CD4-positive, alpha-beta T cell treated with Interleukin-12 subunit alpha and Interleukin-12 subunit beta, for 1 hour (primary cell): ENCODE results near the gene TRIM32.
"Not testable (repeated sequence)": the region's sequence is repeated elsewhere in the genome, so short reads cannot be mapped to it uniquely, and the experiment has no call there.

Source experiments
- DNase-seq: peaks from one replicate; pipeline ENCODE4 v3.0.0-alpha.2; 2020

Gene TRIM32

GRCh38 chr9:116683535-116683934, 3.6 kb upstream of the TRIM32 start:
- no peak for DNase-seq

- no peak for DNase-seq
Measured at GRCh38 chr9:116685166-116685565, 1.9 kb upstream of the TRIM32 start.

- DNase-seq = no peak
Measured at GRCh38 chr9:116686135-116686534, 970 bp upstream of the TRIM32 start.

GRCh38 chr9:116686693-116687073, 422 bp upstream of the TRIM32 start:
- DNase-seq = no peak

GRCh38 chr9:116687754-116688135, 640 bp downstream of the TRIM32 start:
- DNase-seq = no peak

GRCh38 chr9:116688806-116689485, 1.8 kb downstream of the TRIM32 start:
- no peak for DNase-seq

- DNase-seq = no peak
Measured at GRCh38 chr9:116689486-116690032, 2.5 kb downstream of the TRIM32 start.

- DNase-seq = not testable (repeated sequence)
Measured at GRCh38 chr9:116690805-116691204, 3.7 kb downstream of the TRIM32 start.

GRCh38 chr9:116691607-116692006, 4.5 kb downstream of the TRIM32 start:
- DNase-seq = no peak

- DNase-seq = no peak
Measured at GRCh38 chr9:116692616-116693015, 5.5 kb downstream of the TRIM32 start.

- DNase-seq = no peak
Measured at GRCh38 chr9:116693233-116693731, 6.2 kb downstream of the TRIM32 start.

- no peak for DNase-seq
Measured at GRCh38 chr9:116694785-116695291, 7.7 kb downstream of the TRIM32 start.

GRCh38 chr9:116695438-116695837, 8.3 kb downstream of the TRIM32 start:
- no peak for DNase-seq

- no peak for DNase-seq
Measured at GRCh38 chr9:116697362-116697761, 10.3 kb downstream of the TRIM32 start.

- no peak for DNase-seq
Measured at GRCh38 chr9:116697887-116698286, 10.8 kb downstream of the TRIM32 start.

GRCh38 chr9:116700279-116700678, 13.2 kb downstream of the TRIM32 start:
- DNase-seq = no peak

- no peak for DNase-seq
Measured at GRCh38 chr9:116700882-116701865, 14.1 kb downstream of the TRIM32 start.

GRCh38 chr9:116701940-116702642, 15.0 kb downstream of the TRIM32 start:
- no peak for DNase-seq

GRCh38 chr9:116703634-116704033, 16.5 kb downstream of the TRIM32 start:
- no peak for DNase-seq

- DNase-seq = no peak
Measured at GRCh38 chr9:116704470-116704869, 17.4 kb downstream of the TRIM32 start.

GRCh38 chr9:116705531-116705930, 18.4 kb downstream of the TRIM32 start:
- DNase-seq = no peak
